UCSD-AML1 (cell line): ENCODE results near the gene TMEM270.
A peak's percentile ranks its signal among the peaks of the same experiment; 100 is the strongest.
"Not testable (repeated sequence)": the region's sequence is repeated elsewhere in the genome, so short reads cannot be mapped to it uniquely, and the experiment has no call there.

Experiments used
- DNase-seq: peaks from one replicate; lab custom pipeline; 2025; ENCODE audit not compliant: unreplicated experiment; lab: John Stamatoyannopoulos, UW

TMEM270 gene

GRCh38 chr7:73852500-73852899, 8.5 kb upstream of the TMEM270 start:
- DNase-seq: no peak

- DNase-seq: no peak
These were observed 4.0 kb upstream of the TMEM270 start for GRCh38 chr7:73856941-73857340.

GRCh38 chr7:73858807-73859206, 2.2 kb upstream of the TMEM270 start:
- DNase-seq: no peak

GRCh38 chr7:73861305-73861704, 346 bp downstream of the TMEM270 start:
- DNase-seq: no peak

GRCh38 chr7:73864981-73865711, 4.2 kb downstream of the TMEM270 start:
- DNase-seq: no peak

GRCh38 chr7:73865738-73866445, 4.9 kb downstream of the TMEM270 start:
- DNase-seq: peak; percentile 43

- no peak for DNase-seq
These were observed 5.4 kb downstream of the TMEM270 start for GRCh38 chr7:73866446-73866767.

- no peak for DNase-seq
These were observed 8.2 kb downstream of the TMEM270 start for GRCh38 chr7:73869011-73869798.

GRCh38 chr7:73870041-73870492, 9.1 kb downstream of the TMEM270 start:
- DNase-seq: no peak

- DNase-seq: no peak
These were observed 10.4 kb downstream of the TMEM270 start for GRCh38 chr7:73871163-73872011.

GRCh38 chr7:73872056-73872908, 11.3 kb downstream of the TMEM270 start:
- DNase-seq: no peak

GRCh38 chr7:73876361-73876760, 15.4 kb downstream of the TMEM270 start:
- no peak for DNase-seq

- no peak for DNase-seq
These were observed 16.0 kb downstream of the TMEM270 start for GRCh38 chr7:73876973-73877372.

GRCh38 chr7:73879977-73880681, 19.2 kb downstream of the TMEM270 start:
- no peak for DNase-seq

GRCh38 chr7:73880755-73881328, 19.9 kb downstream of the TMEM270 start:
- no peak for DNase-seq

GRCh38 chr7:73881352-73882046, 20.5 kb downstream of the TMEM270 start:
- DNase-seq: no peak

- no peak for DNase-seq
These were observed 21.1 kb downstream of the TMEM270 start for GRCh38 chr7:73882047-73882402.

GRCh38 chr7:73884867-73885422, 24.0 kb downstream of the TMEM270 start:
- not testable (repeated sequence) for DNase-seq
